Astrocyte (in vitro differentiated cells and primary cell): Measurements from ENCODE around the gene NET1.

Experiments used
- CTCF ChIP-seq: IDR thresholded peaks from 2 replicates; pipeline ENCODE4 v1.5.1; 2011; ENCODE audit warnings: low read depth, mild to moderate bottlenecking, inconsistent platforms, low read length, moderate library complexity; ENCODE audit not compliant: insufficient read depth
- EZH2 ChIP-seq: IDR thresholded peaks from 2 replicates; pipeline ENCODE4 v1.6.1; 2012; ENCODE audit warnings: mild to moderate bottlenecking, low read length, inconsistent platforms; ENCODE audit not compliant: insufficient read depth

- no peak for TF ChIP-seq CTCF
- TF ChIP-seq EZH2, result no peak
These were observed 36.1 kb downstream of the NET1 start for GRCh38 chr10:5448333-5449001.
